ENCODE results near the gene PALLD.

Gene PALLD

DNA sequence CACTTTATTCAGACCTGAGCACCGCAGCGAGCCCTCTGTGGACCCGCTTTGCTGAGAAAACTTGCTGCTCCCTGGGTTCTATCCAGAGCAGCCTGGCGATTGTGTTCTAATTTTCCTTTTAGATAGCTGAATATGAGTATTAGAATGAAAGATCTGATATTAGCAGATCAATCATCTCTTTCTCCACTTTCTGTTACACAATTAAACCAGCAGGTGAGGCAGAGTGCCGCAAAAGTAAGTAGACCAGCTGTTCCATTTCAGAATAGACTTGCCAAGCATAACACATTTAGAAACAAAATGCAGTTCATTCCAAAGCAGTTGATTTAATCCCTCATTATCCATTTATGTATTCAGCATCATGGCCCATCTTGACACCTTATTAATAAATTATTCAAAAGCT lies 58.6 kb downstream of the PALLD start:
- no peak for DNase-seq

- DNase-seq = no peak
Observed at GRCh38 chr4:168557658-168558057, 60.8 kb downstream of the PALLD start.

DNA sequence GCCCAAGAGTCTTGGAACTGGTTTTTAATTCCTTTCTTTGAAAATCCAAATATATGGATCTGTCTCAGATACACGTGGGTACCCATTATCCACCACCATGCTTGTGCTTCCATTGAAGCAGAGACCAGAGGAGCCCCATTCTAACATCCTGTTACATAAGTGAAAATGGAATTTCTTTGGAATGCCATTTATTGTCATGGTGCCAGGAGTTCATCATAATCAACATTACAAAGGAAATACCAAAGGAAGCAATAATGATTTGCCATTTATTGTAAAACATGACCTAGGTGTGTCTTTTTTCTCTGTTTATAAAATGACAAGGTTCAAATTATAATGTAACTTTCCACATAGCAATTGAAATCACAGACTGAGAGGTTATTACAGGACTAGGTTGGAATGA lies 61.7 kb downstream of the PALLD start:
- no peak for DNase-seq

GRCh38 chr4:168560184-168561180 lies 63.6 kb downstream of the PALLD start:
- DNase-seq = no peak

DNA sequence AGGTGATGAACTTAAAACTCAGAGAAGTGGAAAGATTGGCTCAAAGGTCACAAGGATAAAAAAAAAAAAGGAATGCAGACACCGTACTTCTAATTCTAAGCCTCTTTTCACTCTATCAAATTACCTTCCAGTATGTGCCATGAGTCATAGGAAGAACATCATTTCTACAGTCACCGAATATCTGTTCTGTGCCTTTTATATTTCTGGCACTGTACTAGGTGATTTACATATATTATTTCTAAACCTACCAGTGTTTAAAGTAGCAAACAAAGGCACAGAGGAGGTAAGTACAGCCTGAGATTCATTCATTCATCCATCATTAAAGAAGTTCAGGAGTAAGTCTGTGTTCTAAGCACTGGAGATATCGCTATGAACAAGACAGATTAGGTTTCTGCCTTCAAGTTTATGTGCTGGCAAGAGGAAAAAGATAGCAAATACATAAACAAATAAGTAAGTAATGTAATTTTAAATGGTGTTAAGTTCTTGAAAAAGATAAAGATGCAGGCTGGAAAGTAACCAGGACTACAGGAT lies 65.3 kb downstream of the PALLD start:
- no peak for DNase-seq

DNA sequence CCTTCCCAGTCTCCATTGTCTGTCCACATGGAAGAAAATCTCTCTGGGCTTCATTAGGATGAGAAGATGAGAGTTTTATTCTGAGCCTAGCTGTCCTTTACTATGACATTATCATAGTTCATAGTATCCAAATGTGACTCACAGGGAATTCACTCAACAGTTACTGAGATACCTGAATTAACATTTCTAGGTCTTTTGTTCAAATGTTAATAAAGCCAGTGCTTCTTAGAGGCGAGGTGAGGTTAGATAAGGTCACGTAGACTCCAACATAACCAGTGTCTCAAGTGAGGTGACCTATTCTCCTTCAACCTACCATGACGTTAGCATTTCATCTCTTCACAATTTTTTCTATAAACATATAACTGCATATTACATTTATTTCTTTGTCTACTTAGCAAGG lies 67.2 kb downstream of the PALLD start:
- no peak for DNase-seq

- DNase-seq = no peak
Observed at GRCh38 chr4:168565130-168565529, 68.3 kb downstream of the PALLD start.

DNA sequence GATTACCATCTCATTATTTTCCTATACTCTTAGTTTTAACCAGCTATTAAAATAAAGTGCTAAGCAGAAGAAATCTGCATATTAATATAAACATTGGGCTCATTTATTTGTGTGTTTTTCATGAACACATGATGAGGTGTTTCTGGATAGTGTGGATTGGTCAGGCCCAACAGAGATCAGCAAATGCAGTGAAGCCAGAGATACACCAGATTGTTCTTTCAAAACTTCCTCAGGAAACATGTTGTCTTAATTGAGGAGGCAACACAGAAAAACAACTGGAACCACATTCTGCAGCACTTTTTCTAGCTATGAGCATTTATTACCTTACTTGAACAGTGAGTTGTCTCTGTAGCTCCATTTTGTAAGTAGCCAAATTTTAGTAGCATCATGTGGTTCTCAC lies 69.9 kb downstream of the PALLD start:
- DNase-seq = no peak

DNA sequence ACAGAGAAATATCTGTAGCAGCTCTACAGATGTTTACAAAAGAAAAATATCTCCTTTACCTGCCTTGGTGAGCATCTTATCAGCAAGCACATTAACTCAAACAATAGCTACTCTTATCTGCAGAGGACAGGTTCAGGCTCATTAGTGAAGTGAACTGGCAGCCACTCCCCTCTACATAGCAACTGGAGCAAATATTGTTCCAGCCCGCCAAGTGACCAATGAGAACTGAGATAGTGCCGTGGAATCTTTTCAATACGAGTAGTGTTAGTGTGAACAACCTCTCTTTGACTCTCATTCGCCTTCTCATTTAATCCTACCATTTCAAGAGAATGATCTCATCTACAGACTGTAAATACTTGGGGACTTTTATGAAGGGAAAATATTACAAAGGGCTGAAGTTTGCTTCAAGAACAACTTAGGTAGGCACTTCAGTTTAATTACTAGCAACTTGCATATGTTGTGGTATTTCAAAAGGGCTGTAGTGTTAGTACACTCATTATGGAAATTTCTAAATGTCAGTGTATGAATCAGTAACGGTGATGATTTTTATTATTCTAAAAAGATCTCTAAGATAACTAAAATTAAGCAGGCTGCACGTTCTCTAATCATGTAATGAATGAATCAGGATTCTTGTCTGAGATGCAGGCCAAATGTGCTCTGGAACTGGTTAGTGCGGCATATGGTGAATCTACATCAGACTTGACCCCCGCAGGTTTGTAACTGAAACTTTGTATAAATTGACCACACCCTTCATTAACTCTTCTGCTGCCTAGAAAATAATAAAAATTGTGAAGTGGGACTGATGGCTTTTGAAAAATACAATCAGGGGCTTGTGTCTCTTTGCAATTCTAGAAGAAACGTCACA lies 72.4 kb downstream of the PALLD start:
- DNase-seq = no peak

DNA sequence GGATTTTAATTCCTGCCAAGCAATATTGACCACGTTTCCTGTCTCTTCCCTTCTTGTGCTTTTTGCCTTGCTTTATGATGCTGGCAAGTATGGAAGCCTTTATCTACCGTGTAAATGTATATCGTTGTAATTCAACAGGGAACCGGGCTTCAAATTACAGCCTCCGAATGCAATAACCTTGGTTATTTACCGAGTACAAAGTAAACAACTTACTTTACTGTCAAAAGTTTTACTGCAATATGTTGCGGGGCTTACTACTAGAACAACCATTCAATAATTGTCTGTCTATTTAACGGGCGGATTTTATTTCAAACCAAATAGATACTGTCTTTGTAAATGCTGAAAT lies 73.1 kb downstream of the PALLD start:
- no peak for DNase-seq

DNA sequence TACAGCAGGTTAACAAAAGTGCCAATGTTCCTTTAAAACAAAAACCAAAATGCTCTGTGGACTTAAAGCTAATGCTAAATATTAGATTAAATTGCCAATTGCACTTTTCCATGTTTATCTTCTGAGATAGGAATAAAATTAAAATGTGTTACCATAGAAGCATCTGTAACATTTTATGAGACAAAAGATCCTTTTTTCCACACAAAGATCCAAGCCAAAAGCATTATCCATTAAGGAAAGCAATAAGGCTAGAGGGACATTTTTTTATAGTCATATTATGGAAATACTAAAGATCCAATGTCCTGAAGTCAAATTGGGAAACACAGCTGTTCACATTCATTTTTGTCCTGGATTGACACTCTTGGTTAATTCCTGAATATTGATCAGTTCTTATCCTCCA lies 73.6 kb downstream of the PALLD start:
- no peak for DNase-seq

- no peak for DNase-seq
Observed at GRCh38 chr4:168572002-168572401, 75.2 kb downstream of the PALLD start.

DNA sequence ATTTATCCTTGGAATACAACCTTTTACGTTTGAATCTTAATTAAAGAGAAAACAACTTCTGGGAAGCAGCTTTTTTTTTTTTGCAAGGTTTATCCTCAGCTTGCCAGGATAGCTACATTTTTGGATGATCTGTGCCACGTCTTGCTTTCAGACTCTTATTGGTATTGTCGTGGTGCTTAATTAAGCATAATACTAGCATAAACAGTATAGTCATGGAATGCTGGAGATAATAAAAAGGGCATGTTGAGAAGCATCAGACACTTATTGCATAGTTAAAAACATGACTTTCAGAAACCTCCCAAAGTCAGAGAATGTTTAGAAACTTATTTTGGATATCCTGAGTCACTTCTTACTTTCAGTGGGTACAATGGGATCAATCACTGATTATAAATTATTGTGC lies 77.0 kb downstream of the PALLD start:
- no peak for DNase-seq

DNA sequence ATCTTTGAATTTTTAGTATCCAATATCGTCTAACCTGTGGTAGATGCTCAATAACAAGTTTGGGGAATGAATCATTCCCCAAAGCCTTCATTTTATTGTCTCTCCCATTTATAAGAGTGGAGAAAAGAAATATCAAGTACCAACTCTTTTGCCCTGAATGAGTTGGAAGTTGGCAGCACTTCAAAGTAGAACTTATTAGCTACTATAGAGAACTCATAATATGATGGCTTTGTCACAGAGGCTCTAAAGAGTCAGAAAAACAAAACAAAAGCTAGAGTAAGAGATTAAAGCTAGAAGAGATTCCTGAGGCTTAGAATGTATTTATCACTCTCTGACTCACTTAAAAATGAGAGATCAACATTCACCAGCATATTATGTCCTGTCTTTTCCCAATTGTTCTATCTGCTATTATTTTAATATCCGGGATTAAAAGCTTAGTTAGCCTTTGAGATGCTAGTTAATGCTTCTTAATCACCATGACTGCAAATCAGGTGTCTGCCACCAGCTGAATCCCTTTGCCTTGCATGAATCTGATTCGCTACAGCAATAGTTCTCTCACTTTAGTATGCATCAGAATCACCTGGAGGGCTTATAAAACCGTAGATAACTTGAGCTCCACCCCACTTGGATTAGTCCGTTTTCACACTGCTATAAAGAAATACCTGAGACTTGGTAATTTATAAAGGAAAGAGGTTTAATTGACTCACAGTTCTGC lies 77.9 kb downstream of the PALLD start:
- no peak for DNase-seq

- no peak for DNase-seq
Observed at GRCh38 chr4:168575473-168575872, 78.6 kb downstream of the PALLD start.

DNA sequence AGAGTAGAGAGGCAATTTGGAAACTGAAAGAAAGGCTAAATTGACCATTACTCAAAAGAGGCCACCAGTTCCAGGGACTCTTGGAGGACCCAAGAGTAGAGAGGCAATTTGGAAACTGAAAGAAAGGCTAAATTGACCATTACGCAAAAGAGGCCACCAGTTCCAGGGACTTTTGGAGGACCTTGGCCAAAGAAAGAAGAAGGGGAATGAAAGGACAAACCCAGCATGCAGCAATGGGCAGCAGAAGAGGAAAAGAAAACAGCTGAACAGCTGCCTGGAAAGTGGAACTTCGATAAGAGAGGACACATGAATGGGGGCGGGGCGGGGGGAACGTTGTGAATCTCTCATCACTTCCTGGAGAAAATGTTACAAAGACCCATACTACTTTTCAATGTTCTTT lies 80.8 kb downstream of the PALLD start:
- no peak for DNase-seq

GRCh38 chr4:168580228-168580627 lies 83.4 kb downstream of the PALLD start:
- no peak for DNase-seq

DNA sequence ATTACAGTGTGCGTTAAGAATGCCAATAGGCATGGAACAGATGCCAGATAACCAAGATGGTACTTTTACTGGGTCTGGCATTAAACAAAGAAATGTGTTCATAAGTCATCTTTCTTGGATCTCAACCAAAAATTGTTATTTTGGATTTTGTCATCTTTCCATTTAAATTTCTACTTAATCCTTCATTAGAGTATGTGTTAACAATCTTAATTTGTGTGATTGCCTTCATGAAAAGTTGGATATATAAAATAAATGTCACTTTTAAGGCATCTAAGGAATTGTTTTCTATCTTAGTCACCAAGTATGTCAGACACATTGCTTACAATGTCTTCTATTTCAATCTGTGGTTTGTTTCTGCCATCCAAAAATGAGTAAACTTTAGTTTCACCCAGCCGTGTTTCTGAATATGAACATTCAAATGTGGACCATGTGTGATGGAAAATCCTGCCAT lies 87.5 kb downstream of the PALLD start:
- DNase-seq = no peak

GRCh38 chr4:168585168-168586091 lies 88.6 kb downstream of the PALLD start:
- DNase-seq = peak in 24 of 56 donors; percentile 0 to 64 (median 16)

GRCh38 chr4:168586926-168587325 lies 90.1 kb downstream of the PALLD start:
- no peak for DNase-seq
